PC-9 (cell line): Measurements from ENCODE around the gene SMIM3. TPM values are rescaled to one million over a fixed set of nuclear protein-coding genes. Genes with fewer than 3 reads are reported as not detected.
A peak's percentile ranks its signal among the peaks of the same experiment; 100 is the strongest.

Experiments used
- BruUV-seq: library from RNA; stranded (reverse); fragments of 400-500 nt; replicated peaks from 2 replicates; lab custom pipeline; 2021; lab: Mats Ljungman, UMichigan
- CTCF ChIA-PET: fragments of 300-600 bp; sonication (Branson Sonifier 250); formaldehyde crosslinking; loops from one replicate; lab custom pipeline; 2022; ENCODE audit warnings: antibody characterized with exemption; lab: Charles Lee
- POLR2A ChIA-PET: fragments of 300-600 bp; sonication (Branson Sonifier 250); formaldehyde crosslinking; loops from one replicate; lab custom pipeline; 2022; ENCODE audit warnings: antibody characterized with exemption; ENCODE audit not compliant: unreplicated experiment; lab: Charles Lee
- DNase-seq, 2 experiments: peaks; one replicate each; pipeline versions ENCODE4 v3.0.0 to v3.0.0-alpha.2; 2015 to 2022; ENCODE audit warnings: mixed read lengths in 1 of 2
- H2AFZ ChIP-seq: fragments of 200-600 bp; sonication (generic); 2 replicates; pipeline ENCODE4 v1.8.1; 2017; ENCODE audit warnings: antibody characterized with exemption
- H3F3A ChIP-seq: fragments of 200-600 bp; sonication (generic); 2 replicates; pipeline ENCODE4 v1.8.1; 2017; ENCODE audit warnings: antibody characterized with exemption, mild to moderate bottlenecking, low read depth; ENCODE audit not compliant: insufficient read depth
- H3K27ac ChIP-seq: fragments of 200-600 bp; sonication (generic); 2 replicates; pipeline ENCODE4 v1.6.1; 2016; ENCODE audit warnings: mixed run types
- H3K27me3 ChIP-seq: fragments of 200-600 bp; sonication (generic); 2 replicates; pipeline ENCODE4 v1.6.1; 2016; ENCODE audit warnings: low read depth, mixed run types; ENCODE audit not compliant: insufficient read depth
- H3K36me3 ChIP-seq: fragments of 200-600 bp; sonication (generic); 2 replicates; pipeline ENCODE4 v1.6.1; 2016; ENCODE audit warnings: low read depth, mixed run types
- H3K4me1 ChIP-seq: fragments of 200-600 bp; sonication (generic); replicated peaks from 2 replicates; pipeline ENCODE4 v1.6.1; 2016; ENCODE audit warnings: mixed run types; ENCODE audit not compliant: insufficient read depth
- H3K4me2 ChIP-seq: fragments of 200-600 bp; sonication (generic); 2 replicates; pipeline ENCODE4 v1.6.1; 2017; ENCODE audit warnings: mixed run types
- H3K4me3 ChIP-seq: fragments of 200-600 bp; sonication (generic); 2 replicates; pipeline ENCODE4 v1.6.1; 2016; ENCODE audit warnings: mixed run types
- H3K79me2 ChIP-seq: fragments of 200-600 bp; sonication (generic); 2 replicates; pipeline ENCODE4 v1.6.1; 2017; ENCODE audit warnings: low read depth, mixed run types
- H3K9me2 ChIP-seq: fragments of 200-600 bp; sonication (generic); 2 replicates; pipeline ENCODE4 v1.8.1; 2017; ENCODE audit warnings: mild to moderate bottlenecking; ENCODE audit not compliant: insufficient read depth
- H3K9me3 ChIP-seq: fragments of 200-600 bp; sonication (generic); 2 replicates; pipeline ENCODE4 v1.8.1; 2016; ENCODE audit warnings: low read depth; ENCODE audit not compliant: insufficient read depth
- H4K20me1 ChIP-seq: fragments of 200-600 bp; sonication (generic); 2 replicates; pipeline ENCODE4 v1.8.1; 2017; ENCODE audit not compliant: insufficient read depth
- CTCF ChIP-seq: fragments of 200-600 bp; sonication (generic); conservative IDR thresholded peaks from 2 replicates; pipeline ENCODE4 v1.6.1; 2017; ENCODE audit warnings: mixed run types, antibody characterized with exemption, mild to moderate bottlenecking, moderate library complexity
- EZH2 ChIP-seq: fragments of 200-600 bp; sonication (generic); IDR thresholded peaks from 2 replicates; pipeline ENCODE4 v1.8.0; 2017; ENCODE audit warnings: antibody characterized with exemption, low read depth
- intact Hi-C: fragments of 100-400 bp; cut with micrococcal nuclease; formaldehyde crosslinking; loops from one replicate; pipeline ENCODE4 v1.10.0; 2022; ENCODE audit not compliant: unreplicated experiment
- total RNA-seq: library from RNA; stranded (reverse); gene quantifications from 2 replicates; pipeline ENCODE4 v1.2.3, GENCODE V29; 2021

Gene SMIM3
- total RNA-seq, 1 experiment from 2014 or later = 12.1 TPM

DNA sequence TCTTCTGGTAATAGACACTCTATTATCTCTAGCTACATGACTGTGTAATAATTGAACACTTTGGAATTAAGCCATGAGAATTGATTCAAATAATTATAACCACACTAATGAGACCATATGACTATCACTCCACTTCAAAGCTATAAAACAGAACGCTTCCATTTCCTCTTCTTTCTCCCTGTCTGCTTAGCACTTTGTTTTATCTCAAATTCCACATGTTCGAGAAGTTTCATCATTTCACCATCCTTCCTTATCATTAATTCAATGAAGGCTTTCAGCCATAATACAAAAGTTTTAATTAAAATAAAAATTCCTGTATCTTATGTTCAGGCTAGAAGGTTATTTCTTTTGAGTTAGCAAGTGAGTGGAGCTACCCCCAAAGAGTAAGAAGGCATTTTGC, 12.3 kb upstream of the SMIM3 start:
- no TSS peak for BruUV-seq
- Histone ChIP-seq H4K20me1 (no peaks in the 10 kb centered on the region), H3K36me3 (no peaks in the 10 kb centered on the region), H3K4me1 (peaks cover 9% of the 10 kb centered on the region), H3F3A (no peaks in the 10 kb centered on the region), H3K79me2 (no peaks in the 10 kb centered on the region), H3K4me2 (no peak overlapping the region), H3K9me3 (no peaks in the 10 kb centered on the region), H3K27me3 (peaks cover 3% of the 10 kb centered on the region; the same call in 1 of the 2 replicates), H3K4me3 (no peak overlapping the region), H3K9me2 (no peaks in the 10 kb centered on the region), H2AFZ (no peak overlapping the region), H3K27ac (no peak overlapping the region)
- CTCF ChIA-PET = no interaction called here
- no peak for DNase-seq
- POLR2A ChIA-PET = interaction anchor here (0.6 kb wide), 1 partner anchor 1632 kb away, joined by 7 read pairs; no protein-coding TSS in a partner anchor
- TF ChIP-seq CTCF (no peak), EZH2 (no peak)
- intact Hi-C loops = no loop called here

- Histone ChIP-seq H3K9me3 (no peaks in the 10 kb centered on the region), H3F3A (peaks cover 8% of the 10 kb centered on the region), H3K4me2 (no peak overlapping the region), H3K4me3 (no peak overlapping the region), H2AFZ (no peak overlapping the region), H4K20me1 (no peaks in the 10 kb centered on the region), H3K27me3 (peaks cover 3% of the 10 kb centered on the region; the same call in 1 of the 2 replicates), H3K27ac (no peak overlapping the region), H3K36me3 (no peaks in the 10 kb centered on the region), H3K9me2 (no peaks in the 10 kb centered on the region), H3K79me2 (no peaks in the 10 kb centered on the region), H3K4me1 (peaks cover 11% of the 10 kb centered on the region)
- no peak for DNase-seq
- intact Hi-C loops = no loop called here
- TF ChIP-seq CTCF (no peak), EZH2 (no peak)
- ChIA-PET CTCF (no interaction called here), POLR2A (no interaction called here)
- no TSS peak for BruUV-seq
Measured at GRCh38 chr5:150771034-150771795, 7.3 kb upstream of the SMIM3 start.

- POLR2A ChIA-PET = interaction anchor here (0.6 kb wide), 1 partner anchor 23 kb away, joined by 4 read pairs; no protein-coding TSS in a partner anchor
- DNase-seq = peak in 1 of 2 experiments; percentile 73
- no peak overlapping the region for H2AFZ ChIP-seq
Measured at GRCh38 chr5:150774145-150774544, 4.4 kb upstream of the SMIM3 start.

More at GRCh38 chr5:150774145-150774544, 4.4 kb upstream of the SMIM3 start:
- TF ChIP-seq CTCF = no peak
- TF ChIP-seq EZH2 = no peak
- Histone ChIP-seq H3K4me1 (peaks cover 16% of the 10 kb centered on the region), H3K27ac (no peak overlapping the region), H3K9me3 (no peaks in the 10 kb centered on the region), H3F3A (peaks cover 8% of the 10 kb centered on the region), H3K9me2 (no peaks in the 10 kb centered on the region), H3K4me3 (no peak overlapping the region), H4K20me1 (no peaks in the 10 kb centered on the region), H3K27me3 (no peaks in the 10 kb centered on the region), H3K4me2 (0 out of 2 replicates have a peak overlapping the region, but pooled peaks have one; percentile 10), H3K79me2 (no peaks in the 10 kb centered on the region), H3K36me3 (no peaks in the 10 kb centered on the region)
- intact Hi-C loops = no loop called here
- CTCF ChIA-PET = no interaction called here
- no TSS peak for BruUV-seq
